GM18498 (cell line): ENCODE results near the gene DBX1.

ENCODE experiments used
- ATAC-seq: cut with Tn5 transposase; IDR thresholded peaks from one replicate; pipeline ENCODE4 v1.9.1; 2021; ENCODE audit warnings: mild to moderate bottlenecking, moderate library complexity; ENCODE audit not compliant: unreplicated experiment

Gene DBX1

DNA sequence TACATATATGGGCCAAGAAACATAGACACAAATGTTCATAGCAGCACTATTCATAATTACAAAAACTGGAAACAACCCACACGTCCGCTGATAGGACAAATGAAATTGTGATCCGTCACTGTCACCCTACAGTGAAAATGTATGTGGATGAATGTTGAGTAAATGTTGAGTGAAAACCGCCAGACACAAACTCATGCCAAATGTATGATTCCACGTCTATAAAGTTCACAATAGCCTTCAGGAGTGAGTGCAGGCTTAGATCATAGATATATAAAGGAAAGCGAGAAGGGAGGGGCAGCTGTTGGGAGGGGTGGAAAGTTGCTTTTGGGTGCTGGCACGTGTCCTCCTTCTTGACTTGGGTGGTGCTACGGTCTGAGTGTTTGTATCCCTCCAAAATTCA lies 33.6 kb downstream of the DBX1 start:
- no peak for ATAC-seq

DNA sequence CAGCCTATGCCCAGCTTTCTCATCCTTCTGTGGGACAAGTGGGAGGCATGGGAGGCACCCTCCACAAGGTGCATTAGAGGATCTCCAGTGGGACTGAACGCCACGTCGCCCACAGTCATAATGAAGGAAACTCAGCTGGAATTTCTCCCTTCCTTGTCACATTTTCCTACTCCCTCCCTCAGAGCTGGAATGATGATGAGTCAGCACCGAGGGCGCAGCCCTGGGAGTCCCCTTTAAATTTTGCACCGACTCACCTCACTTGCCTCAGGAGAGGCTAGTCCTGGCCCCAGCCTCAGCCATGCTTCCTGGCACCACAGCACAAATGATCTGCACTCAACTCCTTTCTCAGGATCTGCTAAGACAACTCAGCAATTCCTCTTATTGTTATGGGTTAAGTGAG lies 34.3 kb downstream of the DBX1 start:
- no peak for ATAC-seq

DNA sequence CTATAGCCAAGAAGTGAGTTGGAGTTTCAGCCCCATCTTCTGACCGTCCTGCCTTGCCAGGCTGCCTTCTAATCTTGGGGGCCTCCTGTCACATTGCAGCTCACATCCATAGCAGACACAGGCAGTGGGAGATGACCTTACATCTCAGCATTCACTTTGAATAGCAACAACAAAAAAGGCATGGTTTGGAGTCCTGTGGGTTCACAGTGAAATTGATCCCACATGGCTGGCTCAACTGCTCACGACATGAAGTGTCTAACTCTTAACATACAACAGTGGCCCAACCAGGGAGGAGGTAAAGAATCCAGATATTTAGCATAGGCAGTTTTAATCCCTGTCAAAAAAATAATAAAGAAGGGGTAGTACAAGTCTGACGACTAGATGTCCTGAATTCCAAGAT lies 38.1 kb downstream of the DBX1 start:
- no peak for ATAC-seq

DNA sequence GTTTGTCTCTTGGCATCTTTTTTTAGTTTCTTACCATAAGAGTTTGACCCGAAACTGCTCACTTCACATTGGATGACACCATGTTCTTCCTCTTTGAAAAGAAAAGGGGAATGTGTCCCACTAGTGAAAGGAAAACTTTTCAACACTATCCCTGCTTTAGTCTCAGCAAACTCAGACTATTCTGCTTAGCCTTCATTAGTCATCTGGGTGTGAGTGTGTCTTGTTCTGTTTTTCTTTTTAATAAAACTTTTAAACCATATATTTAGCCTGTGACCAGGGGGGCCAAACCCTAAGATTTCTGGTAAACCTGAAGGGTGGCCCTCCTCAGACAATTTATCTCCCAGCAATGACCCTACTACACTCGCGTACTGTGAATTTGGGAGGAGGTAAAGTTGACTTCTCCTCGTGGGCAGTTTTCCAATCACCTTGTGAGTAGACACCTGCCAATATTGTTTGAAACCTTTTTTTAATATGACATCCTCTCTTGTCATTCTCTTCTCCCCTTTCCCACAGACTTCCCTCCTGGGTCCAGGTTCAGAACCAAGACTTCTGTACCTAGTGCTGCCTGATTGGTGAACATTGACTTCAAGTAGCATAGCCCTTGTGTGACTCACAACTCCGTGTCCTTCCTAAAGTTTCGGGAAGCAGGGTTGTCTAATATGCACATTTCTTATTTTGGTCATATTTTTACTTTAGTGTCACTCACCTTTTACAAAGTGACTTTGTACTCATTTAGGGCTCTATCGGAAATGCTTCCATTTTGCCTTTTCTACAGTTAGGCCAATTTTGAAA lies 39.9 kb downstream of the DBX1 start:
- ATAC-seq: no peak

DNA sequence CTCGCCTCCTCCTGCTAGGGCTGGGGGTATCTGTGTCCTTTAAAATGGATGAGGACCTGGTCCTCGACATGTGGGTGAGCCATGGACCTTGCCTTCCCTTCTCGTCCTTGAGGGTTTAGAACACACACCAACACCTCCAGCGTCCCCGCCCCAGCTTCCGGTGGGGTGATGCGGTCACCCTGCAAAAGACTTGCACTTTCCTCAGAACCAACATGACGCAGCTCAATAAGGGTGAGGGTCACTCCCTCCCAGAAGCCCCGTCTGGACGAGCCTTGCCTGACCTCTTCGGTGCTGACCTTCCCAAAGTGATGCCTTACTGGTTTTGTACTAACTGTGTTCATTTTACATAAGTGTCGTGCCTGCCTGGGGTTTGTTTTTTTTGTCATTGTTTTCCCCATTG lies 41.0 kb downstream of the DBX1 start:
- no peak for ATAC-seq

DNA sequence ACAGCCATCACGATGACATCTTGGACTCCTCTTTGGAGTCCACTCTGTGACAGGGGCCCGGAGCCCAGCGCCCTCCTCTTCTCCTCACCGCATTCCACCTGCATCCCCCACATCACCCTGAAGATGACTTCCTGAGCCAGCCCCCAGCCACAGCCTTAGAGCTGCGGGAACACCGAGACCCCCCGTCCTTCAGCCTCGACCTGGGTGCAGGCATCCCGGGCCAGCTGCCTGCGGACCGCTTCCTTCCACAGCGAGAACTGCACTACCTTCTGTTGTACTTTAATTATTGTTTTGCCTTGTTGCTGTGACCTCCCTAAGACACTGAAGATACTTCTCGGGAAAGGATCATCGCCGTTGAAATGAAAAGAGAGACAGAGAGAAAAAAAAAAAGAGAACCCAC lies 42.1 kb downstream of the DBX1 start:
- no peak for ATAC-seq

DNA sequence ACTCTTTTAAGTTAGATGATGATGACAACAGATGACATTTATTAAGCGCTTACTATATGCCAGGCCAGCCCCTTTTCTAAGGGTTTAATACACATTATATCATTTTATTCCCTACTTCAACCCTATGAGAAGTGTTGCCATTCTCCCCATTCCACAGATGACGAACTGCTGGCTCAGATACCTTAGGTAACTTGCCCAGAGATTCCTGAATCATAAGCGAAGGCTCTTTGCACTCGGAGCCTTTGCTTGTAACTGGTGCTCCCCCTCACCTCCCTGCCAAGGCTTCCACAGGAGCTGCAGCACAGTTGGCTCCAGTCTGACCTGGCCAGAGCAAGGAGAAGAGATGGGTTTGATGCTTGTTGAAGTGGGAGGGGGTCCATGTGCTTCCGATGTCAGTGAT lies 43.0 kb downstream of the DBX1 start:
- ATAC-seq: no peak

DNA sequence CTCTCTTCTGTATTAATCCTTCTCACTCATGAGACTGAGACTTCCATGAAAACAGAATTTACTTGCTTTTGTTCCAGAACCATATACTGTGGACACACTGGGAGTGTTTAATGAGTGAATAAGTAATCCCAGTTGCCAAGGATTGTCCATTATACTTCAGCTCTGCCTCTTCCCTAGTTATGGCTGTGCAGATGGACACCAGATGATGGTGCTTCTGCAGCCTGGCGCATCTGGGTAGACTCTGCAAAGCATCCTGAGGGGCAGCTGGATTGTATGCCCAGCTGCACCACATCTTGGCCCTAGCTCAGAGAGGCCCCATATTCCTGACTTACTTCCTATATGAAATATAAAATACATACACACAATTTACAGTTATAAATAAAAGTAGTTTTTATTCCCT lies 43.5 kb downstream of the DBX1 start:
- no peak for ATAC-seq

DNA sequence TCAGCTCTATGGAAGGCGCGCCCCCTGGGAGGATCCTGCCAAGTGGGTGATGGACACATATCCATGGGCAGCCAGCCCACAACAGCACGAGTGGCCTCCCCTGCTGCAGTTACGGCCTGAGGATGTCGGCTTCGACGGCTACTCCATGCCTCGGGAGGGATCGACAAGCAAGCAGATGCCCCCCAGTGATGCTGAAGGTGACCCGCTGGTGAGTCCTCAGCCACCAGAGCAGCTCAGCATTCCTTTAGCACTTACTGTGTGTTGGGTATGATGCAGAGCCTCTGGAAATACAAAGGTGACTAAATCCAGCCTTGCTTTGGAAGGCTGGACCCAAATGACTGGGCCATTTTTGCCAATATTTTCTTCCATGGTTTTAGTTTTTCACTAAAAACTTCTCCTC lies 45.7 kb downstream of the DBX1 start:
- ATAC-seq: no peak

DNA sequence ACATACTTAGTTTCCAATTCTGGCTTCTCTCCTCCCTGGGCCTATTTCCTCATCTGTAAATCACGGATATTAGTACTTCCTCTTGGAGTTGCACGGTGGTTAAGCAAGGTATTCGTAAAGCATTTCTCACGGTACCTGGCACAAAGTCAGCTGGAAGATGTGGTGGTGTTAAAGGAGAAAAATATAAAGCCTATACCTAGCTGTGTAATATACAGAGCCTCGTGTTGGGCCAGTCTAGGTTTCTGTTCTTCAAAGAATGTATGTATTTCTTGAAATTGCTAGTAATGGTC lies 47.2 kb downstream of the DBX1 start:
- no peak for ATAC-seq

DNA sequence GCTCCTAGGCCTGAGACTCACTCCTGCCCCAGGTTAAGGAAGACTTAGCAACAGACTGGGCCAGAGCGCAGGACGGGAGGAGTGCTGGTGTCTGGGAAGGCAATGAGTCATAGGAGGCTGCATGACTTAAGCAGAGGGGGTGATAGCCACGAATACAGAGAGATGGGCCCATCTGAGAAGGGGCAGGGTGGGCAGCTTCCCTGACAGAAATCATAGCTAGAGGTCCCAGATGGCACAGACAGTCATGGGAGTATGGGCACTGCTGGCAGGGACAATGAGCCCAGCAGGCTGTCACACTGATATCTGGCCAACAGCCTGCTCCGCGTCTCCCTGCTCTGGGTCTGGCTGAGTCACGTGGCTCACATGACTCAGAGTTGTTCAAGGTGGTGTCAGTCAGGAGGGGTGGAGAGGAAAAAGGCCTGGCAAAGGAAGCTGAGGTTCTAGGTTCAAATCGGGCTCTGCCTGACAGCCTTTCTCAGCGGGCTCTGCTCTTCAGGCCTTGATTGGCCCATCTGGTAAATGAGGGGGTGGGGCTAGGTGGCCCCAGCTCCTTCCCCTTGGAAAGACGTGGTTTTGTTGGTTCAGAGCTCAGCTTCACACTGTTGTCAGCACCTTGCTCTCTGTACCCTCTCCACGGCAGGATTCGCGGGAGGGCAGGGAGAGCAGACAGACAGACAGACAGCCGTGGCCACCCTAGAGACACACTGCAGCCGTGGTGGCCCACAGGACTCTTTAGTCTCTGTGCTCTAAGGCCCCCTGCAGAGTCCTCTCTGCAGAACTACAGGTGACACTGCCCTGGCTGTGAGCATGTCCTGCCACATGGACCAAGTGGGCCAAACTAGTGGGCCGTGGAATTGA lies 47.8 kb downstream of the DBX1 start:
- no peak for ATAC-seq

DNA sequence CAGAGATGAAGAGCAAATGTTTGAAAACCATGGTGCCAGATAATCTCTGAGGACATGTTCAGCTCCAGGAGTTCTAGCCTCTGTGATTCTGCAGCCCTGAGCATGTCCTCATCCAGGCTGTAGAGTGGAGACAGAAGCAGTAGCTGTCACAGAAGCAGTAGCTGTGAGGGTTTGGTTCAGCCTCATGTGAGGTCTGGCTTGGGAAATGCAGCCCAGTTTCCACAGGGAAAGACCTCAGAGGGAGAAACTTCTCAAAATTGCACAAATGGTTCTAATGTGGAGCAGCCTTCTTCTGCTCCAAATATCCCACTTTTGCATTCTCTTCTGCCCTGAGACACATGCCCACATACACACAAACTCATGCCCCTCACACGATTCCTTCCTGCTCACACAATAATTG lies 48.4 kb downstream of the DBX1 start:
- no peak for ATAC-seq

DNA sequence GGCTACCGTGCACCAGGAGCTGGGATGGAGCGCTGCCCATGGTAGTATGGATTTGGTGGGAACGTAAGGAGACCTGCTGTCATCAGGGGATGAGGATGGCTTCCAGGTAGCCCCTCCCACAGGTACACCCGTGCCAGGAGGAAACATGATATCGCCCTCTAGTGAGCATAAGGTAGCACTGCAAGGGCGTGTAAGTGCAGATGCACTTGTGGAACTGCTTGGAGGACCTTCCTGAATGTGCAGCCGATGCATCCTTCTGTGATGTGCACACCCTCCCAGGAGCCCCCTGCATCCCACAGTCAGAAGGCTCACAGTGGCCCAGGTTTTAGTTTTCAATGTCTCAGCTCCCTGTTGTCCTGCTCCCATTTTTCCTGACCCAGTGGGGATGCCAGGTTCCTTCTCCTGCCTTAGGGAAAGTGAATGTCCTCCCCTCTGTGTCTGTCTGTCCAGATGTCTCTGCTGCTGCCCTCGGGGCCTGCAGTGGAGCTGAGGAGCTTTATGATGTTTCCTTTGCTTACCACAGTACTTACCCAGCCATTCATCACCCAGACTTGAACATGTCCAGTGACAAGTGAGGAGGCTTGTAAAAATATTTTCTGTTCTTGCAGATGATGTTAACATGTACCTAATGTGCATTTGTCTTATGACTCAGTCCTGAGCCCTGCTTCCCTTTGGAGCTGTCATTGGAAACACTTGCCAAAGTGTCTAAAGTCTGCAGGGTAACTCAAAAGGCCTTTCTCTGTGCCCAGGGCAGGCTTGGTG lies 49.2 kb downstream of the DBX1 start:
- ATAC-seq: peak; percentile 88

DNA sequence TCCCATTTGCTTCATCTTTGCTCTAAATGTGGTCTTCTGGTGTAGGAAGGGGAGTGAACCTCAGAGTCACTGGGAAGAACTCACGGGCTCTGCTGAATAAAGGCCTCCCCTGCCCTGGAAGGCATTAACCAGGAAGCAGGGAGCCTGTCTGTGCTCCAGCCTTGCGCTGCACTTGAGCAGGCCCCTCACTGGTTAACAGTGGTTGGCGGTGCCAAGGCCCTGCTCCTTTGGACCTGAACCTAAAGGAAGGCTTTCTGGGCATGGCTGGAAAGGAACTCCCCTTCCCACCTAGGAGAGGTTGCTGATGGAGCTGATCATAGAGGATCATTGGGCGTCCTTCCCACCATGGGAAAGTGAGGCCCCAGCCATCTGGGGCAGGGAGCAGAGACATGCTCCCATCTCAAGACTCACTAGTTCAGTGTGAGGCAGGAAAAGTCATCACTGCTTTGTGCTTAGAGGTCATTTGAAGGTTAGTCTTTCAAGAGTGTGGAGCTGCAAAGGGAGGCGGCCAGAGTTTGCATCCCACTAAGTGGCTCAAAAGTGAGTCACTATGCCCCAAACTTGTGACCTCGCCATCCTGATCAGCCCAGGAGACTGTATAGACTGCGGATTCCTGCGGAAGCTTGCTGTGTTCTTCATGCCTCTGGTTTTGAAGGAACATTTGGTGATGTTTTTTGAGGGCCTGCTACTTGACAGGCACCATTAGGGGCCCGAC lies 50.4 kb downstream of the DBX1 start:
- ATAC-seq: no peak
